ENCODE results near the gene GULP1. TPM values are rescaled to one million over a fixed set of nuclear protein-coding genes. Genes with fewer than 3 reads are reported as not detected.

Gene GULP1
- total RNA-seq, 1 donor from 2014 or later: 39.4 TPM

- no peak overlapping the region for H3K27ac ChIP-seq (ENCODE audit: low read depth, low read length)
- DNase-seq (ENCODE audit: low read depth) (peak; percentile 63), FAIRE-seq (no peak)
- no peaks in the 10 kb centered on the region for H4K20me1 ChIP-seq (ENCODE audit: insufficient read depth, low read length)
- no peaks in the 10 kb centered on the region for H3K36me3 ChIP-seq (ENCODE audit: insufficient read depth, low read length)
- no peak overlapping the region for H2AFZ ChIP-seq (ENCODE audit: low read depth, low read length)
- no peak overlapping the region for H3K4me3 ChIP-seq (ENCODE audit: insufficient read depth, low read depth, low read length)
- peaks cover 6% of the 10 kb centered on the region for H3K4me1 ChIP-seq (ENCODE audit: insufficient read depth, low read length)
- H3K36me3 Mint-ChIP-seq (ENCODE audit: low read depth, unreplicated experiment): no peaks in the 10 kb centered on the region
- peaks cover under 1% of the 10 kb centered on the region for H3K9me3 Mint-ChIP-seq (ENCODE audit: unreplicated experiment)
- peak overlapping the region; percentile 11 for H3K4me2 ChIP-seq (ENCODE audit: low read length)
- no peak overlapping the region for H3K27ac Mint-ChIP-seq (ENCODE audit: unreplicated experiment)
- H3K27me3 Mint-ChIP-seq (ENCODE audit: low read depth, unreplicated experiment): no peaks in the 10 kb centered on the region
- peaks cover 22% of the 10 kb centered on the region for H3K4me1 Mint-ChIP-seq (ENCODE audit: low read depth, unreplicated experiment)
- H3K79me2 ChIP-seq (ENCODE audit: insufficient read depth, low read length): no peaks in the 10 kb centered on the region
- H3K4me3 Mint-ChIP-seq (ENCODE audit: unreplicated experiment): no peak overlapping the region
- no peaks in the 10 kb centered on the region for H3K9me3 ChIP-seq (ENCODE audit: insufficient read depth, low read depth, low read length)
- no peak for TF ChIP-seq CTCF (IDR thresholded peaks at IDR 0.05; ENCODE audit: insufficient read depth, low read depth, low read length)
- H3K27me3 ChIP-seq (ENCODE audit: insufficient read depth, low read length): no peaks in the 10 kb centered on the region
- H3K9ac ChIP-seq (ENCODE audit: low read length): no peak overlapping the region
Observed at GRCh38 chr2:188596054-188596453, 304.4 kb downstream of the GULP1 start.

- Histone ChIP-seq H3K4me1 (ENCODE audit: insufficient read depth, low read length) (peaks cover 6% of the 10 kb centered on the region), H3K9ac (ENCODE audit: low read length) (no peak overlapping the region), H3K4me2 (ENCODE audit: low read length) (no peak overlapping the region), H2AFZ (ENCODE audit: low read depth, low read length) (no peak overlapping the region), H3K27me3 (ENCODE audit: insufficient read depth, low read length) (no peaks in the 10 kb centered on the region), H3K9me3 (ENCODE audit: insufficient read depth, low read depth, low read length) (no peaks in the 10 kb centered on the region), H3K27ac (ENCODE audit: low read depth, low read length) (no peak overlapping the region), H3K79me2 (ENCODE audit: insufficient read depth, low read length) (no peaks in the 10 kb centered on the region), H4K20me1 (ENCODE audit: insufficient read depth, low read length) (no peaks in the 10 kb centered on the region), H3K36me3 (ENCODE audit: insufficient read depth, low read length) (no peaks in the 10 kb centered on the region), H3K4me3 (ENCODE audit: insufficient read depth, low read depth, low read length) (no peak overlapping the region)
- no peak for TF ChIP-seq EZH2 (IDR thresholded peaks at IDR 0.05; ENCODE audit: insufficient read depth, low read length)
- Mint-ChIP-seq H3K9me3 (ENCODE audit: unreplicated experiment) (peaks cover 3% of the 10 kb centered on the region), H3K4me3 (ENCODE audit: unreplicated experiment) (no peak overlapping the region), H3K27ac (ENCODE audit: unreplicated experiment) (peak overlapping the region; percentile 36), H3K27me3 (ENCODE audit: low read depth, unreplicated experiment) (no peaks in the 10 kb centered on the region), H3K4me1 (ENCODE audit: low read depth, unreplicated experiment) (peaks cover 32% of the 10 kb centered on the region), H3K36me3 (ENCODE audit: low read depth, unreplicated experiment) (no peaks in the 10 kb centered on the region)
- DNase-seq (ENCODE audit: low read depth) (peak; percentile 72), FAIRE-seq (no peak)
Observed at GRCh38 chr2:188598551-188598950, 306.9 kb downstream of the GULP1 start.

- no peak overlapping the region for H3K4me2 ChIP-seq (ENCODE audit: low read length)
- Mint-ChIP-seq H3K4me1 (ENCODE audit: low read depth, unreplicated experiment) (peaks cover 32% of the 10 kb centered on the region), H3K36me3 (ENCODE audit: low read depth, unreplicated experiment) (no peaks in the 10 kb centered on the region), H3K4me3 (ENCODE audit: unreplicated experiment) (no peak overlapping the region), H3K27ac (ENCODE audit: unreplicated experiment) (peak overlapping the region; percentile 60), H3K27me3 (ENCODE audit: low read depth, unreplicated experiment) (no peaks in the 10 kb centered on the region), H3K9me3 (ENCODE audit: unreplicated experiment) (peaks cover 3% of the 10 kb centered on the region)
- H3K27me3 ChIP-seq (ENCODE audit: insufficient read depth, low read length): no peaks in the 10 kb centered on the region
- no peak overlapping the region for H3K9ac ChIP-seq (ENCODE audit: low read length)
- H3K4me1 ChIP-seq (ENCODE audit: insufficient read depth, low read length): peaks cover 6% of the 10 kb centered on the region
- H2AFZ ChIP-seq (ENCODE audit: low read depth, low read length): no peak overlapping the region
- DNase-seq (ENCODE audit: low read depth): peak; percentile 92
- no peak overlapping the region for H3K27ac ChIP-seq (ENCODE audit: low read depth, low read length)
- no peak overlapping the region for H3K4me3 ChIP-seq (ENCODE audit: insufficient read depth, low read depth, low read length)
- peak; percentile 37 for FAIRE-seq
- H3K36me3 ChIP-seq (ENCODE audit: insufficient read depth, low read length): no peaks in the 10 kb centered on the region
- no peaks in the 10 kb centered on the region for H3K9me3 ChIP-seq (ENCODE audit: insufficient read depth, low read depth, low read length)
- no peaks in the 10 kb centered on the region for H3K79me2 ChIP-seq (ENCODE audit: insufficient read depth, low read length)
- H4K20me1 ChIP-seq (ENCODE audit: insufficient read depth, low read length): no peaks in the 10 kb centered on the region
- TF ChIP-seq EZH2 (IDR thresholded peaks at IDR 0.05; ENCODE audit: insufficient read depth, low read length) (no peak), CTCF (IDR thresholded peaks at IDR 0.05; ENCODE audit: insufficient read depth, low read depth, low read length) (no peak)
Observed at GRCh38 chr2:188599140-188599539, 307.5 kb downstream of the GULP1 start.

Measured in astrocyte (in vitro differentiated cells and primary cell).